ENCODE results near the gene NDUFB7.

DNA sequence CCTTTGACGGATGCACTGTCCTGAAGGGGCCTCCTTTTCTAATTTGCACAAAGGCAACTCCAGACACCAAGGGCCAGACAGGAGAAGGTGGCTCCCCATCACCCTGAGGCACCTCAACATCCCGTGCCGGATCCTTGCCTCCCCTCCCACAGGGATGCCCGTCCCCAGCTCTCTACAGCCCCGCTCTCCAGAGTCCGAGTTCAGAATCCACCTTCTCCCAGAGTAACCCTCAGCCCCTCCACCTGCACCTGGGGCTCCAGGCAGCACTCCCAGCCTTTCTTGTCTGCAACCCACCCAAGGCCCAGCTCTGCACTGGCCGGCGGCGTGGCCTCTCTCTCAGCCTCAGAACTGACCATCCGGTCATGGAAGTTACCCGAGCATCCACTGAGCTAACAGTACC lies 4.8 kb downstream of the NDUFB7 start:
- TF ChIP-seq, protein P1, sequence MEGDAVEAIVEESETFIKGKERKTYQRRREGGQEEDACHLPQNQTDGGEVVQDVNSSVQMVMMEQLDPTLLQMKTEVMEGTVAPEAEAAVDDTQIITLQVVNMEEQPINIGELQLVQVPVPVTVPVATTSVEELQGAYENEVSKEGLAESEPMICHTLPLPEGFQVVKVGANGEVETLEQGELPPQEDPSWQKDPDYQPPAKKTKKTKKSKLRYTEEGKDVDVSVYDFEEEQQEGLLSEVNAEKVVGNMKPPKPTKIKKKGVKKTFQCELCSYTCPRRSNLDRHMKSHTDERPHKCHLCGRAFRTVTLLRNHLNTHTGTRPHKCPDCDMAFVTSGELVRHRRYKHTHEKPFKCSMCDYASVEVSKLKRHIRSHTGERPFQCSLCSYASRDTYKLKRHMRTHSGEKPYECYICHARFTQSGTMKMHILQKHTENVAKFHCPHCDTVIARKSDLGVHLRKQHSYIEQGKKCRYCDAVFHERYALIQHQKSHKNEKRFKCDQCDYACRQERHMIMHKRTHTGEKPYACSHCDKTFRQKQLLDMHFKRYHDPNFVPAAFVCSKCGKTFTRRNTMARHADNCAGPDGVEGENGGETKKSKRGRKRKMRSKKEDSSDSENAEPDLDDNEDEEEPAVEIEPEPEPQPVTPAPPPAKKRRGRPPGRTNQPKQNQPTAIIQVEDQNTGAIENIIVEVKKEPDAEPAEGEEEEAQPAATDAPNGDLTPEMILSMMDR (conservative IDR thresholded peaks at IDR 0.05) = no peak
- no peak for TF ChIP-seq EZH2 (IDR thresholded peaks at IDR 0.05; ENCODE audit: low read depth)
